OCI-LY3 (cell line): ENCODE measurements around the gene OGFOD2.

Source experiments
- CTCF ChIP-seq: fragments of 200-600, 300-600 bp; sonication (generic); IDR thresholded peaks from 2 replicates; pipeline ENCODE4 v1.5.1; 2014; ENCODE audit warnings: antibody characterized with exemption, low read length, low read depth
- EZH2phosphoT487 ChIP-seq: fragments of 200-600 bp; shearing (Covaris generic); IDR thresholded peaks from 2 replicates; pipeline ENCODE4 v1.6.1; 2018; ENCODE audit warnings: antibody characterized with exemption, mixed run types, low read depth

- TF ChIP-seq CTCF (no peak), EZH2phosphoT487 (no peak)
These were observed 32.4 kb upstream of the OGFOD2 start for GRCh38 chr12:122942637-122943036.
